GM12801 (cell line): ENCODE data around the gene MVD.

Source experiments
- CTCF ChIP-seq: IDR thresholded peaks from one replicate; pipeline ENCODE4 v1.5.1; 2011; ENCODE audit warnings: control low read depth; ENCODE audit not compliant: insufficient read length; ENCODE audit errors: extremely low read depth

MVD gene

GRCh38 chr16:88705801-88706228 lies 42.9 kb upstream of the MVD start:
- TF ChIP-seq CTCF: no peak

DNA sequence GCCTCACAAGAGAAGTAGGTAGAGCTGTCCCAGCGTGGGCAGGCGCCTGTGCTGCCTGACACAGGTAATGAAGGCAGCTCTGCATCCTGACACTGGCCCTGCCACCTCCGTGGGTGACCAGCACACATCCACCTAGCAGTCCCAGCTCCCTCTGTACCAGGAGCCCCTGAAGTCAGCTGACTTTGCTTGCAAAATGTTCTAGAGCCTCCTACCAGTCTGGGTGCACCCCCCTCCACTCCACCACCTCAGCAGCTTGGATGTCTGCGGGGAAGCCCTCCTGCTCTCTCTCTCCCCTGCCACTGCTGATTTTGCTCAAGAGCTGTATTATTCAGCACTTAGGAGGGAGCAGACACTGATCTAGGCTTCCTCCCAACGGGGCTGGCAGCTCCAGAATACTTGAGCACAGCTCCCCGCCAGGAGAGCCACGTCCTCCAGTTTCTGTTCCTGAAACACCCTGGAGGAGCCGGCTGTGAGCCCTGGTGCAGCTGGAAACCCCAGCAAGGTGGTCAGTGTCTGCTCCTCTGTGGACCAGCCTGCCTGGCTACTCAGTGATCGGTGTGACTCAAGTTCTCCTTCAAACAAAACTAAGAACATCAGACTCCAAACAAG lies 42.3 kb upstream of the MVD start:
- no peak for TF ChIP-seq CTCF

DNA sequence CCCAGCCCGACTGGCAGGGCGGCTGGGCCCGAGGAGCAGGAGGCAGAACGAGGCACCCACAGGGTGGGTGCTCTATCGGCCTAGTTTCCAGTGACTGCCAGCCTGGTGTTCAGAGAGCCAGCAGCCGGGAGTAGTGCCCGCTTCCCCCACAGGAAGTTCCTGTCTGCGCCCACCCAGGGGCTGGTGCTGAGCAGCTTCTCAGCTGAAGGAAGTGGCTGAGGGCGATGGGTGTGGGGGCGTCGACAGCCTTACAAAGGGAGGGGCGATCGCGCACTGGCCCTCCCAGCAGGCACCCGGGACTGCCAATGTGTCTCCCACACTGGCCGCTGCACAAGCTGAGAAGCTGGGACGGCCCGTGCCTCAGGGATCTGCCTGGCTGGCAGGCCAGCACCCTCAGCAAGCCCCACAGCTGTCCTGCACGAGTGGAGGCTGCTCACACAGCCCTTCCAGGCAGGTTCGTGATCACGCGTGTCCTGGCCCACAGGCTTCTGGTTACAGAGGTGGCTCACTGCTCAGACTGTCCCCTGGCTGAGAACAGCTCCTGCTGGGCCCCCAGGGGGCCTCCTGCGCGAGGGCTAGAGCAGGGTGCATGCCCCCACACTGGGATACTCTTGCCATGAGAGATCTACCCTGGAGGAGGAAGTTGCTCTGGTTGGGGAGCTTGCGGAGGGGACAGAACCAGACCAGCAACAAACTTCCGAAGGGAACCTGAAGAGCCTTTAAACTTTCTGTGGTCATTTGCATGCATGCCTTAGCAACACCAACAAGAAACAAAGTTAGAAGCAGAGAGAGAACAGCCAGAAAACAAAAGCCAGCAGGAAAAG lies 40.8 kb upstream of the MVD start:
- no peak for TF ChIP-seq CTCF

GRCh38 chr16:88702371-88703210 lies 39.7 kb upstream of the MVD start:
- TF ChIP-seq CTCF: no peak

DNA sequence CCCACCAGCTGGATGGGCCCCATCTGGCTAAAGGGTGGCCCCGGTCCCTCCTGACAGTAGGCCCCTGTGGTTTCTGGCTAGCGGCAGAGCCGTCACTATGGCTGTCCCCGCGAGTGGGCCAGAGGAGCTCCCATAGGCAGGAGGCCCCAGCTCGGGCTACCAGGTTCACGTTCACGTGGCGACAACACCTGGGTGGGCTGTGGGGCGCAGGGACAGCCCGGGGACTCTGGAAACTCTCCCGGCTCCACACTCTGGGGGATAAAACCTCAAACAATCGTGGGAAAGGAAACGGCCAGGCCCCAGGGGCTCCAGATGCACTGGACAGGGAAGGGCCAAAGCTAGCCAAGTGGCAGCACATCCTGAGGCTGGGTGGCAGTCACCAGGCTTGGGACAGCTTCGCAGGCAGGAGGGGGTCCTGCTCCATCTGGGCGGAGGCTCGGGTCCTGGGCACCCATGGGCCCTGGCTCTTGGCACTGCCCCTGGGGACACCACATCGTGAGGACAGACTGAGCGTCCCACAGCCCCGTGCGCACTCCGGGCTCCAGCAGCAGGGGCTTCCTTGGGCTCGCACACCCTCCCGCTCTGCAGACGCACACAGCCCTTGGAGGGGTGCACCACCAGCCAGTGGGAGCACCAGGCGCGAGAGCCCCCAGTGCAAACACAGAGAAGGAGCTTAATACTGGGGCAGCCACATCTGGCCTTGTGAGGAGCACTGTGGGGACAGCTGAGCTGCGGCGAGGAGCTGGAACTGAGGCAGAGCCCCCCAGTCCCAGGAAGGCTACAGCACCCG lies 38.9 kb upstream of the MVD start:
- no peak for TF ChIP-seq CTCF

DNA sequence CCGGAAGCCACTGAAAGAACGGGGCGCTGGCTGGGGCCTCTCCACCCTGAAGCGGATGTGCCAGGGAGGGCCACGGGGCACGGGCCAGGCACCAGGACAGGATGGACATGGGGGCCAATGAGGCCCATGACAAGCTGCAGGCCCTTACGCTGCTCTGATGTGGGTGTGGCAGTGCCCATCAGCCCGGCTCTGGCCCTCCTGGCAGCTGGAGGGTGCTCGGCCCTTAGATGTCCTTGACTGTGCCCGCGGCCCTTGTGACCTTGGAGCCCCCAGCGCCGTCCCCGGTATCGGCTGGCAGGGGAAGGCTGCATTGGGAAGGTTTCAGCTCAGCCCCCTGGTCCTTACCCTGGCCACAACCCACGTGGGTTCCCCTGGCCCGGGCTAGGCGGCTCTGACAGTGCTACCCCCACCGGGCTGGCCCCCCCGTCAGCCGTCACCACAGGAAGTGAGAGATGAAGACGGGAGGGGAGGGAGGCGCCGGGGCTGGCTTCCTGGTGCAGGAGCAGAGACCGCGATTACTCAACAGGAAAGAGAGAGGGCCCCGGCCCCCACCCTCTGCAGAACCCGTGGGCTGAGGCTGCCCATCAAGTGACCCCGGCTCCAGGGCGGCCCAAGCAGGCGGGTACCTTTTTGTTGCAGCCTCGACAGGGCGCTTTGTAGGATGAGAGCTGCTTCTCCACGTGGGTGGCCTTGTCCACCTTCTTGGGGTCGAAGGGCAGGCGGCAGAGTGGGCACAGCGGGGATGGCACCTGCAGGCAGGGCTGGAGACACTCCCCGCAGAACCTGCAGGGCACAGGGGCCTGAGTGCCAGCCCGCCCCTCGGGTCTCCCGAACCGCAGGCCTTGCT lies 38.0 kb upstream of the MVD start:
- no peak for TF ChIP-seq CTCF
